Ectodermal cell (in vitro differentiated cells): ENCODE results near the gene THAP12.

Experiments used
- H3K27ac ChIP-seq: 2 replicates; pipeline ENCODE4 v1.7.0; 2013; ENCODE audit warnings: mild to moderate bottlenecking, low read depth, low read length; ENCODE audit not compliant: insufficient read depth, poor library complexity, severe bottlenecking
- H3K27me3 ChIP-seq: 2 replicates; pipeline ENCODE4 v1.7.0; 2013; ENCODE audit warnings: mild to moderate bottlenecking, low read length; ENCODE audit not compliant: insufficient read depth, control insufficient read depth, poor library complexity, severe bottlenecking
- H3K36me3 ChIP-seq: one replicate; pipeline ENCODE4 v1.7.0; 2013; ENCODE audit warnings: low read length; ENCODE audit not compliant: control insufficient read depth, insufficient read depth
- H3K4me1 ChIP-seq: one replicate; pipeline ENCODE4 v1.7.0; 2013; ENCODE audit warnings: low read length; ENCODE audit not compliant: control insufficient read depth, insufficient read depth
- H3K4me3 ChIP-seq: 2 replicates; pipeline ENCODE4 v1.7.0; 2013; ENCODE audit warnings: low read depth, low read length, control low read depth; ENCODE audit not compliant: insufficient read depth
- H3K9me3 ChIP-seq: 2 replicates; pipeline ENCODE4 v1.7.0; 2013; ENCODE audit warnings: mild to moderate bottlenecking, low read length, moderate library complexity; ENCODE audit not compliant: control insufficient read depth
- WGBS, 2 experiments: methylation state at CpG; one replicate each; pipeline ENCODE4 v1.1.7; 2013; ENCODE audit warnings: missing lambda C conversion rate in 2 of 2; 5-methylcytosine and 5-hydroxymethylcytosine counted together

THAP12 gene

DNA sequence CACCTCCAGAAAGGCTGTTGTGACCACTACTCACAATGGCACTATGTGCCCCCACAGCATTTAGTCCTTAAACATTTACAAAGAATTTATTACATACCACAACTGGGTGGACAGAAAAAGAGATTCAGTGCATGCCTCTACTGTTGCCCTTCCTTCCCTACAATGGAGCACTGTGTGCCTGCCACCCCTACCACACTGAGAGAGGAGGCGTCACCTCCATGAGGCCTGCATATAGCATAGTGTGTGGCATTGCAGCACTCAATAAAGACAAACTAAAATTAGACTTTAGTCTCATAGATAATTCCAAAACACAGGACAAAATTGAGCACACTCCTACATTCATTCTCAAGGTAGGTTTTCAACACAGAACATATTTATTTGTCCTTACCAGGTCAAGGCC is 25.8 kb downstream of the THAP12 start:
- Histone ChIP-seq H3K36me3 (peaks cover 21% of the 10 kb centered on the region), H3K27ac (no peak overlapping the region), H3K4me3 (no peak overlapping the region), H3K27me3 (no peaks in the 10 kb centered on the region), H3K4me1 (no peaks in the 10 kb centered on the region), H3K9me3 (no peaks in the 10 kb centered on the region)
- 91 to 100% methylated on average over 1 of the region's 1 CpG for WGBS, 2 experiments

- H3K4me1 ChIP-seq, result no peaks in the 10 kb centered on the region
- H3K27me3 ChIP-seq, result no peaks in the 10 kb centered on the region
- no peak overlapping the region for H3K4me3 ChIP-seq
- WGBS, 2 experiments, result 96% methylated on average over 3 of the region's 3 CpGs
- no peak overlapping the region for H3K27ac ChIP-seq
- no peaks in the 10 kb centered on the region for H3K36me3 ChIP-seq
- no peaks in the 10 kb centered on the region for H3K9me3 ChIP-seq
Observed at GRCh38 chr11:76348348-76348747, 32.6 kb downstream of the THAP12 start.

GRCh38 chr11:76347466-76347865 is 33.5 kb downstream of the THAP12 start:
- Histone ChIP-seq H3K27me3 (no peaks in the 10 kb centered on the region), H3K4me1 (no peaks in the 10 kb centered on the region), H3K27ac (no peak overlapping the region), H3K9me3 (no peaks in the 10 kb centered on the region), H3K4me3 (no peak overlapping the region), H3K36me3 (no peaks in the 10 kb centered on the region)
- WGBS, 2 experiments, result 86 to 95% methylated on average over 1 to 2 of the region's 2 CpGs

GRCh38 chr11:76339221-76339620 is 41.7 kb downstream of the THAP12 start:
- no peak overlapping the region for H3K4me3 ChIP-seq
- no peaks in the 10 kb centered on the region for H3K36me3 ChIP-seq
- peaks cover 7% of the 10 kb centered on the region for H3K9me3 ChIP-seq
- H3K4me1 ChIP-seq, result no peaks in the 10 kb centered on the region
- H3K27ac ChIP-seq, result no peak overlapping the region
- 84 to 90% methylated on average over 5 to 6 of the region's 6 CpGs for WGBS, 2 experiments
- H3K27me3 ChIP-seq, result no peaks in the 10 kb centered on the region

DNA sequence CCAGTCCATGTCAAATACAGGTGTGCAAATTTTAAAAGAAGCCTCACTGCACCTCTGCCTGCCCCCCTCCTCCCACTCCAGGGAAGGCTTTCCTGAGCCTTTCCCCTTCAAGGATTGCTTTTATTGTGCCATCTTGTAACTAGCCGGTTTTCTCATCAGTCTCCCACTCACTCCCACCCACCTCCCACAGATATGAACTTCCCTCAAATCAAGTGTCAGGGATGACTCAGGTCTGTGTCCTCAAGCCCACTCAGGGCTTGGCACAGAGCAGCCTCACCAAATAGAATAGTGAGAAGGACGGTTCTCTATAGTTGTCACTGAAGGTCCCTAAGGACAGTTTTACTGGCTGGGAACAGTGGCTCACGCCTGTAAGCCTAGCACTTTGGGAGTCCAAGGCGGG is 43.0 kb downstream of the THAP12 start:
- peaks cover 7% of the 10 kb centered on the region for H3K9me3 ChIP-seq
- H3K4me1 ChIP-seq, result no peaks in the 10 kb centered on the region
- no peak overlapping the region for H3K4me3 ChIP-seq
- WGBS, 2 experiments, result 87 to 92% methylated on average over 4 of the region's 4 CpGs
- no peaks in the 10 kb centered on the region for H3K36me3 ChIP-seq
- H3K27ac ChIP-seq, result no peak overlapping the region
- H3K27me3 ChIP-seq, result no peaks in the 10 kb centered on the region

- H3K9me3 ChIP-seq, result peaks cover 7% of the 10 kb centered on the region
- H3K4me3 ChIP-seq, result no peak overlapping the region
- H3K27me3 ChIP-seq, result no peaks in the 10 kb centered on the region
- 100% methylated on average over 1 of the region's 1 CpG for WGBS, 2 experiments
- H3K27ac ChIP-seq, result no peak overlapping the region
- H3K4me1 ChIP-seq, result no peaks in the 10 kb centered on the region
- no peaks in the 10 kb centered on the region for H3K36me3 ChIP-seq
Observed at GRCh38 chr11:76337469-76337868, 43.5 kb downstream of the THAP12 start.

DNA sequence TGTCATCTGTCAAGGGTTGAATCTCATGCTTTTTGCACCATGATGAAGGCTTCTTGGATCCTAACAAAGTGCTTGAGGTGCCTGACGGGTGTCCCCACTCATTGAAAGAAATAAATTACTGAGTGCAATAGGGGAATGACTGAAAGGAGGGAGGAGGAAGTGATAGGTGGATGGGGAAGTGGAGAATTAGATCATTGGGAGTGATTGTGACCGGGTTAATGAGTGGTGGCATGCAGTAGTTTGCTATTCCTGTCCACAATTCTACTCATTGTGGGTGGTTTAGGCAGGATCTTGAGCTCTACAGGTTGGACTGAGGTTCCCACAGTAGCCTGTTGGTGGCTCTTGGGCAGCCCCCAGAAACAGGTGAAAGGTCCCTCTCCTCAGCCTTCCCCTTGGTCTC is 44.3 kb downstream of the THAP12 start:
- no peaks in the 10 kb centered on the region for H3K4me1 ChIP-seq
- H3K9me3 ChIP-seq, result peaks cover 7% of the 10 kb centered on the region
- no peaks in the 10 kb centered on the region for H3K27me3 ChIP-seq
- no peak overlapping the region for H3K4me3 ChIP-seq
- no peaks in the 10 kb centered on the region for H3K36me3 ChIP-seq
- no peak overlapping the region for H3K27ac ChIP-seq
- WGBS, 2 experiments, result 89 to 92% methylated on average over 2 of the region's 2 CpGs

- Histone ChIP-seq H3K27me3 (no peaks in the 10 kb centered on the region), H3K4me3 (no peak overlapping the region), H3K9me3 (peaks cover 7% of the 10 kb centered on the region), H3K36me3 (no peaks in the 10 kb centered on the region), H3K4me1 (no peaks in the 10 kb centered on the region), H3K27ac (no peak overlapping the region)
Observed at GRCh38 chr11:76335842-76336241, 45.1 kb downstream of the THAP12 start.

DNA sequence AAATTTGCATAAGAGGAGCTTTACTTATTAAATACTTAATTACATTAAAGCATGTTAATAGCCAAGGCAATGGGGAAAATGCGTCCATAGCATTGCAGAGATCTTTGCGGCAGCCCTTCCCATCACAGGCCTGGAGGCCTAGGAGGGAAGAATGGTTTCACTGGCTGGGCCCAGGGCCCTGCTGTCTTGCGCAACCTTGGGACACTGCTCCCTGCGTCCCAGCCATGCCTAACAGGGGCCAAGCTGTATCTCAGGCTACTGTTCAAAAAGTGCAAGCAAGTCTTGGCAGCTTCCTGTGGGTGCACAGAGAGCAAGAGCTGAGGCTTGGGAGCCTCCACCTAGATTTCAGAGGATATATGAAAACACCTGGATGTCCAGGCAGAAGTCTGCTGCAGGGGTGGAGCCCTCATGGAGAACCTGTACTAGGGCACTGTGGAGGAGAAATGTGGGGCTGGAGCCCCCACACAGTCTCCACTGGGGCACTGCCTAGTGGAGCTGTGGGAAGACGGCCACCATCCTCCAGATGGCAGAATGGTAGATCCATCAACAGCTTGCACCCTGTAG is 46.0 kb downstream of the THAP12 start:
- WGBS, 2 experiments, result 95 to 97% methylated on average over 5 of the region's 5 CpGs
- H3K36me3 ChIP-seq, result no peaks in the 10 kb centered on the region
- H3K27me3 ChIP-seq, result no peaks in the 10 kb centered on the region
- peaks cover 7% of the 10 kb centered on the region for H3K9me3 ChIP-seq
- H3K4me3 ChIP-seq, result no peak overlapping the region
- H3K4me1 ChIP-seq, result peaks cover 3% of the 10 kb centered on the region
- no peak overlapping the region for H3K27ac ChIP-seq

- Histone ChIP-seq H3K27ac (no peak overlapping the region), H3K9me3 (peaks cover 7% of the 10 kb centered on the region), H3K4me1 (peaks cover 15% of the 10 kb centered on the region), H3K27me3 (no peaks in the 10 kb centered on the region), H3K36me3 (no peaks in the 10 kb centered on the region), H3K4me3 (no peak overlapping the region)
- 93 to 96% methylated on average over 7 of the region's 7 CpGs for WGBS, 2 experiments
Observed at GRCh38 chr11:76330651-76331050, 50.3 kb downstream of the THAP12 start.

- no peak overlapping the region for H3K4me3 ChIP-seq
- H3K27ac ChIP-seq, result no peak overlapping the region
- H3K9me3 ChIP-seq, result peaks cover 4% of the 10 kb centered on the region
- H3K36me3 ChIP-seq, result no peaks in the 10 kb centered on the region
- H3K27me3 ChIP-seq, result no peaks in the 10 kb centered on the region
- 32 to 33% methylated on average over 4 of the region's 4 CpGs for WGBS, 2 experiments
- peaks cover 15% of the 10 kb centered on the region for H3K4me1 ChIP-seq
Observed at GRCh38 chr11:76329983-76330382, 50.9 kb downstream of the THAP12 start.
